A549 (cell line): Measurements from ENCODE around the gene ARFRP1.

Source experiments
- BHLHE40 ChIP-seq: IDR thresholded peaks from 2 replicates; pipeline ENCODE4 v1.6.1; 2012; ENCODE audit warnings: low read depth, low read length, inconsistent platforms
- CTCF ChIP-seq: fragments of >200 bp; sonication (Bioruptor Twin); formaldehyde crosslinking; IDR thresholded peaks from 3 replicates; pipeline ENCODE4 v1.5.1; 2016
- RCOR1 ChIP-seq: fragments of 150-350 bp; IDR thresholded peaks from 2 replicates; pipeline ENCODE4 v1.6.1; 2014; ENCODE audit warnings: antibody characterized with exemption, low read length, low read depth

- TF ChIP-seq RCOR1 = no peak
- no peak for TF ChIP-seq CTCF
- no peak for TF ChIP-seq BHLHE40
Measured at GRCh38 chr20:63706027-63706695, 1.6 kb downstream of the ARFRP1 start.
